H1 (cell line): ENCODE results near the gene PYGB. TPM values are rescaled to one million over a fixed set of nuclear protein-coding genes. Genes with fewer than 3 reads are reported as not detected.
A peak's percentile ranks its signal among the peaks of the same experiment; 100 is the strongest.

Experiments used
- CTCF ChIA-PET: fragments of 300-600 bp; sonication (Branson Sonifier 250); formaldehyde crosslinking; loops from one replicate; lab custom pipeline; 2021; ENCODE audit not compliant: partially characterized antibody; lab: Charles Lee
- POLR2A ChIA-PET: fragments of 300-600 bp; sonication (Branson Sonifier 250); formaldehyde crosslinking; loops from one replicate; lab custom pipeline; 2021; ENCODE audit warnings: inconsistent platforms; ENCODE audit not compliant: partially characterized antibody; lab: Charles Lee
- DNase-seq, 2 experiments: peaks; one replicate each; pipeline versions ENCODE4 v3.0.0 to v3.0.0-alpha.2; 2010 to 2022; ENCODE audit warnings: low spot score in 2 of 2, low read depth in 1 of 2, mixed read lengths in 1 of 2
- FAIRE-seq: peaks from 2 replicates; lab custom pipeline; 2011; peaks lifted over from hg19 to GRCh38; lab: Jason Lieb, UNC
- H2AFZ ChIP-seq: 2 replicates; pipeline ENCODE4 v1.8.1; 2012; ENCODE audit warnings: low read length, inconsistent platforms
- H2AK5ac ChIP-seq: 2 replicates; pipeline ENCODE4 v1.6.1; 2013; ENCODE audit warnings: low read depth, low read length
- H2BK120ac ChIP-seq: replicated peaks from 2 replicates; pipeline ENCODE3; 2013; ENCODE audit warnings: low read depth, low read length, inconsistent platforms
- H2BK12ac ChIP-seq: 2 replicates; pipeline ENCODE4 v1.6.1; 2013; ENCODE audit warnings: low read depth, low read length
- H2BK15ac ChIP-seq: 2 replicates; pipeline ENCODE4 v1.6.1; 2013; ENCODE audit warnings: low read length
- H2BK20ac ChIP-seq: 2 replicates; pipeline ENCODE4 v1.6.1; 2013; ENCODE audit warnings: low read length
- H2BK5ac ChIP-seq: 2 replicates; pipeline ENCODE4 v1.6.1; 2013; ENCODE audit warnings: low read depth, low read length
- H3K14ac ChIP-seq: 2 replicates; pipeline ENCODE4 v1.6.1; 2013; ENCODE audit warnings: inconsistent platforms; ENCODE audit not compliant: insufficient read length
- H3K18ac ChIP-seq: 2 replicates; pipeline ENCODE4 v1.6.1; 2013; ENCODE audit warnings: low read length; ENCODE audit errors: extremely low read depth
- H3K23ac ChIP-seq: 2 replicates; pipeline ENCODE4 v1.6.1; 2013; ENCODE audit warnings: inconsistent platforms; ENCODE audit not compliant: insufficient read length
- H3K23me2 ChIP-seq: 2 replicates; pipeline ENCODE4 v1.6.1; 2013; ENCODE audit warnings: low read depth, low read length
- H3K27ac ChIP-seq: 2 replicates; pipeline ENCODE4 v1.6.1; 2011; ENCODE audit warnings: low read depth, low read length, inconsistent platforms
- H3K27me3 ChIP-seq, 4 experiments: replicated peaks in 1 of 4; 1 replicate in 1 of 4; 2 replicates in 3 of 4; pipeline versions ENCODE4 v1.6.1 to v1.8.1; 2011 to 2013; ENCODE audit warnings: low read length in 3 of 4, mild to moderate bottlenecking in 3 of 4, inconsistent platforms in 2 of 4, mixed read lengths in 2 of 4, moderate library complexity in 1 of 4; ENCODE audit not compliant: control insufficient read depth in 3 of 4, insufficient read depth in 3 of 4; ENCODE audit errors: extremely low read depth in 1 of 4
- H3K36me3 ChIP-seq, 4 experiments: 2 replicates each; pipeline versions ENCODE4 v1.6.1 to v1.8.1; 2011 to 2013; ENCODE audit warnings: mild to moderate bottlenecking in 4 of 4, low read length in 3 of 4, moderate library complexity in 2 of 4, control low read depth in 1 of 4, inconsistent platforms in 1 of 4; ENCODE audit not compliant: insufficient read depth in 4 of 4, control insufficient read depth in 2 of 4
- H3K4ac ChIP-seq: replicated peaks from 2 replicates; pipeline ENCODE3; 2013; ENCODE audit warnings: low read length, low read depth, mixed read lengths, inconsistent platforms; ENCODE audit not compliant: insufficient read length
- H3K4me1 ChIP-seq, 4 experiments: replicated peaks in 1 of 4; 1 replicate in 1 of 4; 2 replicates in 3 of 4; pipeline versions ENCODE4 v1.6.1 to v1.8.1; 2011 to 2013; ENCODE audit warnings: low read length in 3 of 4, inconsistent platforms in 2 of 4, mixed read lengths in 1 of 4; ENCODE audit not compliant: insufficient read depth in 4 of 4, control insufficient read depth in 3 of 4
- H3K4me2 ChIP-seq, 2 experiments: 2 replicates each; pipeline versions ENCODE4 v1.6.1 to v1.8.1; 2011 to 2013; ENCODE audit warnings: low read depth in 2 of 2, low read length in 2 of 2, control low read depth in 1 of 2, inconsistent platforms in 1 of 2, mild to moderate bottlenecking in 1 of 2; ENCODE audit not compliant: insufficient read depth in 1 of 2
- H3K4me3 ChIP-seq, 4 experiments: fragments of 200-600, 300-600 bp in 1 of 4; sonication (generic), shearing (Covaris generic), sonication (Bioruptor Twin) in 1 of 4; 2 replicates each; pipeline versions ENCODE4 v1.5.1 to v1.8.1; 2011 to 2016; ENCODE audit warnings: low read length in 4 of 4, low read depth in 3 of 4, control low read depth in 2 of 4, inconsistent platforms in 2 of 4, mild to moderate bottlenecking in 2 of 4, mixed read lengths in 1 of 4, moderate library complexity in 1 of 4; ENCODE audit not compliant: insufficient read depth in 2 of 4; ENCODE audit errors: extremely low read depth in 1 of 4
- H3K56ac ChIP-seq: replicated peaks from 2 replicates; pipeline ENCODE3; 2013; ENCODE audit warnings: low read depth, mild to moderate bottlenecking, mixed read lengths, low read length, inconsistent platforms; ENCODE audit not compliant: insufficient read length
- H3K79me1 ChIP-seq: 2 replicates; pipeline ENCODE4 v1.6.1; 2013; ENCODE audit warnings: low read depth, low read length, control low read depth
- H3K79me2 ChIP-seq, 2 experiments: 2 replicates each; pipeline versions ENCODE4 v1.6.1 to v1.8.1; 2012 to 2013; ENCODE audit warnings: low read length in 2 of 2, mild to moderate bottlenecking in 2 of 2, inconsistent platforms in 1 of 2; ENCODE audit not compliant: insufficient read depth in 2 of 2, control insufficient read depth in 1 of 2
- H3K9ac ChIP-seq, 4 experiments: replicated peaks in 1 of 4; 1 replicate in 1 of 4; 2 replicates in 3 of 4; pipeline versions ENCODE4 v1.6.1 to v1.8.1; 2011 to 2013; ENCODE audit warnings: low read depth in 3 of 4, low read length in 3 of 4, control low read depth in 2 of 4, mild to moderate bottlenecking in 2 of 4, moderate library complexity in 2 of 4, inconsistent platforms in 1 of 4; ENCODE audit errors: extremely low read depth in 1 of 4
- H3K9me3 ChIP-seq, 2 experiments: 2 replicates each; pipeline versions ENCODE4 v1.6.1 to v1.8.1; 2012 to 2013; ENCODE audit warnings: mild to moderate bottlenecking in 2 of 2, moderate library complexity in 2 of 2, control low read depth in 1 of 2, inconsistent platforms in 1 of 2, low read depth in 1 of 2, low read length in 1 of 2, mixed read lengths in 1 of 2; ENCODE audit not compliant: insufficient read depth in 2 of 2
- H4K20me1 ChIP-seq, 2 experiments: replicated peaks in 1 of 2; 2 replicates each; pipeline versions ENCODE3 to v1.8.1; 2011 to 2013; ENCODE audit warnings: inconsistent platforms in 2 of 2, low read length in 2 of 2, mild to moderate bottlenecking in 1 of 2; ENCODE audit not compliant: insufficient read depth in 2 of 2, control insufficient read depth in 1 of 2
- H4K5ac ChIP-seq: 2 replicates; pipeline ENCODE4 v1.6.1; 2013; ENCODE audit warnings: low read length, low read depth, mixed read lengths, inconsistent platforms; ENCODE audit not compliant: insufficient read length
- H4K8ac ChIP-seq: 2 replicates; pipeline ENCODE4 v1.8.0; 2013; ENCODE audit warnings: mild to moderate bottlenecking, moderate library complexity, low read length, inconsistent platforms; ENCODE audit not compliant: insufficient read depth; ENCODE audit errors: extremely low read depth
- H4K91ac ChIP-seq: replicated peaks from 2 replicates; pipeline ENCODE3; 2013; ENCODE audit warnings: low read length, mixed read lengths, inconsistent platforms; ENCODE audit not compliant: insufficient read length
- MAX ChIP-seq: IDR thresholded peaks from 2 replicates; pipeline ENCODE4 v1.6.1; 2012; ENCODE audit warnings: inconsistent platforms
- RAD21 ChIP-seq, 2 experiments: IDR thresholded peaks in 1 of 2; conservative IDR thresholded peaks in 1 of 2; 2 replicates each; pipeline ENCODE4 v1.6.1; 2011; ENCODE audit warnings: low read depth in 2 of 2, low read length in 2 of 2, improper control_type of control experiment in 1 of 2, inconsistent platforms in 1 of 2, mild to moderate bottlenecking in 1 of 2, moderate library complexity in 1 of 2
- SIX5 ChIP-seq: IDR thresholded peaks from 2 replicates; pipeline ENCODE4 v1.6.1; 2011; ENCODE audit warnings: mild to moderate bottlenecking, low read depth, low read length
- SP1 ChIP-seq: IDR thresholded peaks from 2 replicates; pipeline ENCODE4 v1.6.1; 2011; ENCODE audit warnings: low read depth, low read length
- WGBS, 2 experiments: shearing (Covaris generic) in 1 of 2; methylation state at CpG; one replicate each; pipeline versions ENCODE4 v1.1.6 to v1.1.7; 2013 to 2015; ENCODE audit warnings: low lambda C conversion rate in 2 of 2, mixed read lengths in 2 of 2, inconsistent platforms in 1 of 2, low coverage in 1 of 2, missing lambda C conversion rate in 1 of 2; ENCODE audit not compliant: insufficient replicate concordance in 2 of 2, insufficient coverage in 1 of 2, insufficient read length in 1 of 2; ENCODE audit errors: extremely low coverage in 1 of 2, missing lambda C conversion rate in 1 of 2; 5-methylcytosine and 5-hydroxymethylcytosine counted together
- polyA plus RNA-seq, 7 experiments: library from polyadenylated mRNA; depleted of rRNA in 3 of 7; stranded (reverse) in 5 of 7; unstranded in 2 of 7; fragments of >200 nt in 5 of 7; fragments of 200-250 nt in 2 of 7; gene quantifications; 1 replicate in 5 of 7; 2 replicates in 1 of 7; 4 replicates in 1 of 7; pipeline versions ENCODE4 v1.2.1 to v1.2.3, GENCODE V29; 2011 to 2013; ENCODE audit warnings: missing spikeins in 2 of 7, mixed read lengths in 2 of 7
- total RNA-seq: library from RNA; stranded (reverse); fragmentation: NEBNext Ultra II Directional; extraction: Animal tissue kit (Norgen Biotek cat#: 25700); gene quantifications from 2 replicates; pipeline ENCODE4 v1.2.1, GENCODE V29; 2021

Gene PYGB
- total and polyA plus RNA-seq, 2 of the 8 experiments (the other 6 are each of a cell fraction or from before 2014, with no cell fraction given) = 26.6 to 56.0 TPM

GRCh38 chr20:25274891-25275812, 27.3 kb downstream of the PYGB start:
- Histone ChIP-seq H3K36me3 (peaks cover 7 to 31% (median 19%) of the 10 kb centered on the region in 4 experiments; a peak in 7 of 8 replicates), H2BK20ac (no peak overlapping the region), H3K14ac (no peak overlapping the region), H3K4me3 (no peak overlapping the region), H3K79me2 (no peaks in the 10 kb centered on the region), H4K20me1 (peaks cover 4% of the 10 kb centered on the region in 2 experiments), H3K9me3 (no peaks in the 10 kb centered on the region), H3K23me2 (no peaks in the 10 kb centered on the region), H2AFZ (no peak overlapping the region), H3K23ac (no peak overlapping the region), H3K4me2 (no peak overlapping the region), H4K8ac (peak overlapping the region; percentile 68; the same call in 1 of the 2 replicates), H4K5ac (no peak overlapping the region), H2BK15ac (no peak overlapping the region), H3K56ac (no peak overlapping the region), H2BK120ac (no peak overlapping the region), H2BK12ac (no peak overlapping the region), H3K18ac (no peak overlapping the region), H3K27me3 (no peaks in the 10 kb centered on the region), H3K4ac (no peak overlapping the region), H3K9ac (no peak overlapping the region), H3K79me1 (no peaks in the 10 kb centered on the region; the same call in 1 of the 2 replicates), H3K27ac (no peak overlapping the region), H2AK5ac (no peak overlapping the region), H2BK5ac (no peak overlapping the region), H3K4me1 (no peaks in the 10 kb centered on the region), H4K91ac (no peak overlapping the region)
- FAIRE-seq = no peak
- peak in 1 of 2 experiments; percentile 43 for DNase-seq
- POLR2A ChIA-PET = no interaction called here
- 91% methylated on average over 32 of the region's 32 CpGs; no CpG with 5 or more reads in 1 of the 2 experiments for WGBS, 2 experiments
- CTCF ChIA-PET = interaction anchor here (0.6 to 2.0 kb wide), 5 partner anchors 9 to 124 kb away, joined by 3 to 5 read pairs (median 3); no protein-coding TSS in a partner anchor
- TF ChIP-seq SP1 = no peak
- no peak for TF ChIP-seq MAX
- peak in 1 of 2 experiments; percentile 16; a peak in 1 of 4 replicates for TF ChIP-seq RAD21 (IDR thresholded peaks at IDR 0.05 in 1 of 2, conservative IDR thresholded peaks at IDR 0.05 in 1 of 2; ENCODE audit: low read depth in 2 of 2, low read length in 2 of 2)
- no peak for TF ChIP-seq SIX5
